ENCODE results near the gene LEKR1. TPM values are rescaled to one million over a fixed set of nuclear protein-coding genes. Genes with fewer than 3 reads are reported as not detected.

LEKR1 gene
- total and polyA plus RNA-seq, 2 donors (not counting 1 experiment from before 2014, with no cell fraction given): 0.94 to 4.7 TPM

DNA sequence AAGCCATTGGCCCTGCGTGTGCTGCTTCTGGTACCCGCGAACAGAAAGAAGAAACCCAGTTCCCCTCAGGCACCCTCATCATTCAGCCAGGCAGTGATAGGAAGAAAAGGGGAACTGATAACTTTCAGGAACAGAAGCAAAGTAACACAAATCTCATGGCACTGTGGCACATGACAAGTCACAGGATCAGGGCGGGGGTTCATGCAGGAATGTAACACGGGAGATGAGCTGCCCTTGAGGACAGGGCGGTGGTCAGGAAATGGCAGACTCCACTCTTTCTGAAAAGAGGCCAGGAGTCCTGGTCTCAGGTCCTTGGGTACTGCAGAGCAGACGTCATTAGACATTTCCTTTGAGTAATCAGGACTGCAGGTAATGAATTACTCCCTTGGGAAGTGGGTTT is 238.2 kb downstream of the LEKR1 start:
- Histone ChIP-seq H3K4me1 (ENCODE audit: control insufficient read depth in 2 of 2, insufficient read depth in 2 of 2, low read length in 2 of 2) (peaks cover 27 to 40% of the 10 kb centered on the region in 2 donors), H3K4me2 (replicated peaks; ENCODE audit: low read depth, low read length, poor library complexity, severe bottlenecking) (peak overlapping the region; percentile 54), H3K79me2 (ENCODE audit: control insufficient read depth, insufficient read depth, low read length) (no peaks in the 10 kb centered on the region), H3K9ac (ENCODE audit: low read length) (peak overlapping the region; percentile 0), H3K9me3 (ENCODE audit: control extremely low read depth in 1 of 3, control insufficient read depth in 2 of 3, insufficient read depth in 1 of 3, low read length in 2 of 3) (no peaks in the 10 kb centered on the region), H3K27me3 (replicated peaks in 1 of 4; ENCODE audit: control extremely low read depth in 1 of 4, control insufficient read depth in 3 of 4, insufficient read depth in 4 of 4, low read length in 3 of 4) (no peaks in the 10 kb centered on the region), H2AFZ (ENCODE audit: insufficient read depth, low read depth, low read length, poor library complexity, severe bottlenecking) (peak overlapping the region; percentile 51), H3K27ac (ENCODE audit: low read length in 2 of 2) (no peak overlapping the region), H3K4me3 (ENCODE audit: control extremely low read depth in 1 of 5, extremely low read depth in 1 of 5, insufficient read depth in 1 of 5, low read depth in 2 of 5, low read length in 4 of 5) (peak overlapping the region in 1 of 5 experiments; percentile 6), H3K36me3 (replicated peaks in 1 of 2; ENCODE audit: control extremely low read depth in 1 of 2, control insufficient read depth in 1 of 2, extremely low read depth in 1 of 2, insufficient read depth in 2 of 2, low read length in 1 of 2) (no peaks in the 10 kb centered on the region), H4K20me1 (ENCODE audit: control insufficient read depth, insufficient read depth, low read length, poor library complexity, severe bottlenecking) (no peaks in the 10 kb centered on the region)
- 27% methylated on average over 5 of the region's 7 CpGs for WGBS (ENCODE audit: insufficient coverage)
- ATAC-seq (ENCODE audit: low read depth) (peak; percentile 72), DNase-seq (peak; percentile 75)
- Mint-ChIP-seq H3K9me3 (ENCODE audit: insufficient read depth) (no peaks in the 10 kb centered on the region), H3K4me3 (peak overlapping the region; percentile 18), H3K27me3 (no peaks in the 10 kb centered on the region), H3K4me1 (peaks cover 32% of the 10 kb centered on the region), H3K27ac (peak overlapping the region; percentile 10)
- CTCF ChIA-PET: interaction anchor here (1.2 to 2.0 kb wide), 2 partner anchors 18 to 247 kb away, joined by 3 to 6 read pairs; no protein-coding TSS in a partner anchor
- no peak for TF ChIP-seq EZH2 (IDR thresholded peaks at IDR 0.05; ENCODE audit: borderline replicate concordance, insufficient read depth, low read depth, low read length, poor library complexity, severe bottlenecking)
- TF ChIP-seq, protein P1, sequence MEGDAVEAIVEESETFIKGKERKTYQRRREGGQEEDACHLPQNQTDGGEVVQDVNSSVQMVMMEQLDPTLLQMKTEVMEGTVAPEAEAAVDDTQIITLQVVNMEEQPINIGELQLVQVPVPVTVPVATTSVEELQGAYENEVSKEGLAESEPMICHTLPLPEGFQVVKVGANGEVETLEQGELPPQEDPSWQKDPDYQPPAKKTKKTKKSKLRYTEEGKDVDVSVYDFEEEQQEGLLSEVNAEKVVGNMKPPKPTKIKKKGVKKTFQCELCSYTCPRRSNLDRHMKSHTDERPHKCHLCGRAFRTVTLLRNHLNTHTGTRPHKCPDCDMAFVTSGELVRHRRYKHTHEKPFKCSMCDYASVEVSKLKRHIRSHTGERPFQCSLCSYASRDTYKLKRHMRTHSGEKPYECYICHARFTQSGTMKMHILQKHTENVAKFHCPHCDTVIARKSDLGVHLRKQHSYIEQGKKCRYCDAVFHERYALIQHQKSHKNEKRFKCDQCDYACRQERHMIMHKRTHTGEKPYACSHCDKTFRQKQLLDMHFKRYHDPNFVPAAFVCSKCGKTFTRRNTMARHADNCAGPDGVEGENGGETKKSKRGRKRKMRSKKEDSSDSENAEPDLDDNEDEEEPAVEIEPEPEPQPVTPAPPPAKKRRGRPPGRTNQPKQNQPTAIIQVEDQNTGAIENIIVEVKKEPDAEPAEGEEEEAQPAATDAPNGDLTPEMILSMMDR (IDR thresholded peaks at IDR 0.05): no peak
- POLR2A ChIA-PET: no interaction called here
- intact Hi-C loops (cut with micrococcal nuclease): loop anchor here (1.0 to 5.0 kb wide), 2 partner anchors 37 to 86 kb away; no protein-coding TSS in a partner anchor

DNA sequence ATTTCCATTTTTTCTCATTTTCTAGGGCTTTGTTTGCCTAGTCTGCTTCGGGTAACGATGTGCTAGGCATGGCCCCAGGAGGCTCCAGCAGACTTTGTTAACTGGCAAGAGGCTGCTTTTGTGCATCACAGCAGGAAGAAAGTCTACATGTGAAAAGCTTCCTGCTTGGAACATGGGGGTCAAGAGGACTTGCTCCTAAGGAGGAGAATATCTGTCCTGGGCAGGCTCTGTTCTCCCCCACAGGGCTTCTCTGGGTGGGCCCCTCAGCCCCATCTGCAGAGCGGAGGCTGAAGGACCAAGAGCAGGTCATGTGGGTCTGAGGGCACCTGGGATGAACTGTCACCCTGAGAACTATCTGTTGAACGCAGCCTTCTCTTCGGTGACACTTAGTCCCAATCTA is 239.0 kb downstream of the LEKR1 start:
- Histone ChIP-seq H3K4me1 (ENCODE audit: control insufficient read depth in 2 of 2, insufficient read depth in 2 of 2, low read length in 2 of 2) (peaks cover 27 to 40% of the 10 kb centered on the region in 2 donors), H3K9me3 (ENCODE audit: control extremely low read depth in 1 of 3, control insufficient read depth in 2 of 3, insufficient read depth in 1 of 3, low read length in 2 of 3) (no peaks in the 10 kb centered on the region), H4K20me1 (ENCODE audit: control insufficient read depth, insufficient read depth, low read length, poor library complexity, severe bottlenecking) (no peaks in the 10 kb centered on the region), H3K4me2 (replicated peaks; ENCODE audit: low read depth, low read length, poor library complexity, severe bottlenecking) (no peak overlapping the region), H3K4me3 (ENCODE audit: control extremely low read depth in 1 of 5, extremely low read depth in 1 of 5, insufficient read depth in 1 of 5, low read depth in 2 of 5, low read length in 4 of 5) (no peak overlapping the region), H3K27me3 (replicated peaks in 1 of 4; ENCODE audit: control extremely low read depth in 1 of 4, control insufficient read depth in 3 of 4, insufficient read depth in 4 of 4, low read length in 3 of 4) (no peaks in the 10 kb centered on the region), H2AFZ (ENCODE audit: insufficient read depth, low read depth, low read length, poor library complexity, severe bottlenecking) (no peak overlapping the region), H3K27ac (ENCODE audit: low read length in 2 of 2) (no peak overlapping the region), H3K9ac (ENCODE audit: low read length) (no peak overlapping the region), H3K36me3 (replicated peaks in 1 of 2; ENCODE audit: control extremely low read depth in 1 of 2, control insufficient read depth in 1 of 2, extremely low read depth in 1 of 2, insufficient read depth in 2 of 2, low read length in 1 of 2) (no peaks in the 10 kb centered on the region), H3K79me2 (ENCODE audit: control insufficient read depth, insufficient read depth, low read length) (no peaks in the 10 kb centered on the region)
- ATAC-seq (ENCODE audit: low read depth) (no peak), DNase-seq (no peak)
- WGBS (ENCODE audit: insufficient coverage): 97% methylated on average over 3 of the region's 5 CpGs
- ChIA-PET CTCF (interaction anchor here (1.0 to 2.0 kb wide), 3 partner anchors 17 to 392 kb away, joined by 3 to 6 read pairs (median 3); no protein-coding TSS in a partner anchor), POLR2A (no interaction called here)
- no peak for TF ChIP-seq EZH2 (IDR thresholded peaks at IDR 0.05; ENCODE audit: borderline replicate concordance, insufficient read depth, low read depth, low read length, poor library complexity, severe bottlenecking)
- TF ChIP-seq, protein P1 (IDR thresholded peaks at IDR 0.05): no peak
- intact Hi-C loops (cut with micrococcal nuclease): no loop called here
- H3K27me3 Mint-ChIP-seq: no peaks in the 10 kb centered on the region
- H3K9me3 Mint-ChIP-seq (ENCODE audit: insufficient read depth): no peaks in the 10 kb centered on the region
- H3K27ac Mint-ChIP-seq: no peak overlapping the region
- peaks cover 32% of the 10 kb centered on the region for H3K4me1 Mint-ChIP-seq
- H3K4me3 Mint-ChIP-seq: no peak overlapping the region
